GM12801 (cell line): Measurements from ENCODE around the gene ZBTB16.

Experiments
- TF ChIP-seq, protein P1 (sequence below): IDR thresholded peaks from one replicate; pipeline ENCODE4 v1.5.1; 2011; ENCODE audit warnings: control low read depth; ENCODE audit not compliant: insufficient read length; ENCODE audit errors: extremely low read depth

ZBTB16 gene

DNA sequence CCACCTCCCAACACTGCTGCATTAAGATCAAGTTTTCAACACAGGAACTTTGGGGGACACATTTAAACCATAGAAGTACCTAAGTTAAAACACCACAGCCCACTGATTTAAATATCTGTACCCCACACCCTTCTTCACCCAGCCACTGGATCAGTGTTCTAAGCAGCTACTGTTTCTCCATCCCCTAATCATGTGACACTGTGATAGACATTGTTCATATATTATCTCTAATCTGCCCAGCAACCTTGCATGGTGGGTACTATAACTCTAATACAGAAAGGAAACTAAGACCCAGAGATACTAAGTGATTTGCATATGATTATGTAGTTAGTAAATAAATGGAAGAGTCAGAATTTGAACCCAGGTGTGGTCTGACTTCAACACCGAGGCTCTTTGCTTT, 166.2 kb downstream of the ZBTB16 start:
- TF ChIP-seq, protein P1, sequence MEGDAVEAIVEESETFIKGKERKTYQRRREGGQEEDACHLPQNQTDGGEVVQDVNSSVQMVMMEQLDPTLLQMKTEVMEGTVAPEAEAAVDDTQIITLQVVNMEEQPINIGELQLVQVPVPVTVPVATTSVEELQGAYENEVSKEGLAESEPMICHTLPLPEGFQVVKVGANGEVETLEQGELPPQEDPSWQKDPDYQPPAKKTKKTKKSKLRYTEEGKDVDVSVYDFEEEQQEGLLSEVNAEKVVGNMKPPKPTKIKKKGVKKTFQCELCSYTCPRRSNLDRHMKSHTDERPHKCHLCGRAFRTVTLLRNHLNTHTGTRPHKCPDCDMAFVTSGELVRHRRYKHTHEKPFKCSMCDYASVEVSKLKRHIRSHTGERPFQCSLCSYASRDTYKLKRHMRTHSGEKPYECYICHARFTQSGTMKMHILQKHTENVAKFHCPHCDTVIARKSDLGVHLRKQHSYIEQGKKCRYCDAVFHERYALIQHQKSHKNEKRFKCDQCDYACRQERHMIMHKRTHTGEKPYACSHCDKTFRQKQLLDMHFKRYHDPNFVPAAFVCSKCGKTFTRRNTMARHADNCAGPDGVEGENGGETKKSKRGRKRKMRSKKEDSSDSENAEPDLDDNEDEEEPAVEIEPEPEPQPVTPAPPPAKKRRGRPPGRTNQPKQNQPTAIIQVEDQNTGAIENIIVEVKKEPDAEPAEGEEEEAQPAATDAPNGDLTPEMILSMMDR: no peak

DNA sequence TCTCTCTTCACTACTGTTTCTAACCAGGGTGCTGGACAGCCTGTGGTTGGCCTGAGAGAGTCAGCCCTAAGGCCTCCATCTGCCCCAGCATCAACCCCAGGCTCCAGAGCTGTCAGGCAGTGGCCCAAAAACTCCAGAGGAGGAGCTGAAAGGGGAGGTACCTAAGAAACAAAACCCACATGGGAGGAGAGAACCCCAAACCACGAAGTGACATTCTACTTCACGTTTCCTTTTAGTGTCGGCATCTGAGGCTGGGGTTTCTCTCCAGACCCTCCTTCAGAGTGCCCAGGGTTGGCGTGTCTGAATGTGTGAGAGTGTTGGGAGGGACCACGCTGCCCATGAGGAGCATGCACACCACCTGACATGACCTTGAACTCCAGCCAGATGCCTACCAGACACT, 166.8 kb downstream of the ZBTB16 start:
- TF ChIP-seq, protein P1: no peak

DNA sequence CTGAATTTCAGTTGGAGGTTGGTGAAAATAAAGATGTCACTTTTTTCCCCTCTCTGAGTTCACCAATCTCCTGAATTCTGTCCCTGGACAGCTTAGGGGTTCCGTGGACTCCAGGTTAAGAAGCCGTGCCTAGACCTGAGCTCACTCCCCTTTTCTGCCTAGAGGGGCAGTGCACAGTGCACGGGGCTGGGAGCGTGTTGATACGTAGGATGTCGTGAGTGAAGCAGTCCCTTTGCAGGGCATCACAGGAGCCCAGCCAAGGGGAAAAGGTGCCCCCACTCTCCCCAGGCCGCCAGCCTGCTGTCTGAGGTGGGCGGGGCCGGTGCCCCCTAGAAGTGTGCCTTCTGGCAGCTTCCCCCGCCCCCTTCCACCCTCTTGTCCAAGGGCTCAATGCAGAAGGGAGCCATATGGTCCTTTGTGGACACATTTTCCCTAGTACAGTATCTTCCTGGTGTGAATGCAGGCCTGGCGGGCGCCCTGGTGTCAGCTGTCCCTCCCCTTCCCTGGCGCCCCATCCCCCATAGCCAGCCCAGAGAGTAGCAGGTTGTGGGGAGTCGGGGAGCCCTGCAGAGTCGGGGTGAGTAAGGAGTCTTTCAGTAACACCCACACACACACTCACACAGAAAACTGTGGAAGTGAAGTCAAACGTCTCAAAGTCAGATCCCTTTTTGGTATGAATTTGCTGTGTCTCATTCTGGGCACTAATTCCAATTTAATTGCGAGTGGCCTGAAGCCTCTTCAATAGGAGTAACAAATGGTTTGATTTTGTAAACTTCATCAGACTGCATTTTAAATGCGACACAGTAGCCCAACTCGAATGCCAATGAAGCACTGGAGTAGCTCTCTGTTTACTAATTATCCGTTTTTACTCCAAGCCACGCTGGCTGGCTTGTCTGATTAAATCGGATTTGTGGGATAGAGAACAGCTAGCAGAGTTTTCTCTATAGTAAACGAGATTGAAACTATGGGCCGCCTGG, 169.2 kb downstream of the ZBTB16 start:
- TF ChIP-seq, protein P1: no peak

DNA sequence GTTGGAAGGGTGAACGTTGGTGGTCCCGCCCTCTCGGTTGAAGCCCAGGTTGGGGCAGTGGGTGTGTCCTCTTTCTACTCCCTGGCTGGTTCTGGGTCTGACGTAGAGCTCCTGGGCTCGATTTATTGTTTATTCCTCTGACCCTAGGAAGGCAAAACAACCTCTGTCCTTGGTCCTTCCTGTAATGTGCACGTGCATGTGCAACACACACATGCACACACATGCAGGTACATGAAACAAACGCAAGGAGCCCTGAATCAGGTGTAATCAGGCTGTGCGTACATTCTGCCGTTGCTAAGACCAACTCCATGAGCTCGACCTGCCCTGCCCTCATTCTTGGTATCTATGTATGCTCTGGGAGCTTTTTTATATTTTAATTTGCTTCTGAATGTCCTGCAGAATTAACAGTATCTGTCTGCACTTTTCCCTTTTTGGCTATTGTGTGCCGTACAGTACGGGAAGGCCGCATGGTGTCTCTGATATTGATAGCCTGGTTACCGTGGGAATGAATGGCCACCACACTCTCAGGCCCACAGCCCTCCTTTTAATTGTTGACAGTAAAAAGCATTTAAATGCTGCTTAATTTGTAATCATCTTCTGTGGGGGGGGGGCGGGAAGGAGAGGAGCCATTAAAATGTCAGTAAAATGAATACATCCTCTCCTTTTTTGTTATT, 170.7 kb downstream of the ZBTB16 start:
- TF ChIP-seq, protein P1: no peak

DNA sequence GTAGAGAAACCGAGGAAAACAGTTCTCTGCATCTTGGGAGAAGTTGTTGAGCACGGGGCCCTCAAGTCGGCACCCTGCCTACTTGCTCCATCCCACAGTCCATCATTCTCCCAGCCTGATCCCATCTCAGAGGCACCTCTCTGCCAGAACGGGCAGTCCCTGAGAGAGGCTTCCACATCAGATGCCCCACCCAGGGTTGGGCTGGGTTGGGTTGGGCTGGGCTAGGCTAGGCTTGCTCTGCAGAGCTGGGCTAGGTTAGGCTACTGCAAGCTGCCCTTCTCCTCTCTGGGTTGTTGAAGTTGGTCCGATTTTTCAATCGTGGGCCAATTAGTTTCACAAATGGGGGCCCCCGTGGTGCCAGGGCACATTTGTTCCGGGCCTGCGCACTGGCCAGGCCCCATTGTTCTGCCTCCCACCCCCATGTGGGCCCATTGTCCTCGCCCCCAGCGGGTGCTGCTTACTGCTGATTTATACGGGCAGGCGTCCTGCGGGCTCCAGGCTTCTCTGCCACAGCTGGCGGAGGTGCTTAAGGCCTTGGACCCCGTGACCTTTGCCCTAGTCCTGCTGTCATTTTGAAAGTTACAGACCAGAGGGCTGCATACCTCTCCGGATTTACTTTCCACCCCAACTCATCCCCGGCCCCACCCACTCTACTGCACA, 173.0 kb downstream of the ZBTB16 start:
- TF ChIP-seq, protein P1: no peak

DNA sequence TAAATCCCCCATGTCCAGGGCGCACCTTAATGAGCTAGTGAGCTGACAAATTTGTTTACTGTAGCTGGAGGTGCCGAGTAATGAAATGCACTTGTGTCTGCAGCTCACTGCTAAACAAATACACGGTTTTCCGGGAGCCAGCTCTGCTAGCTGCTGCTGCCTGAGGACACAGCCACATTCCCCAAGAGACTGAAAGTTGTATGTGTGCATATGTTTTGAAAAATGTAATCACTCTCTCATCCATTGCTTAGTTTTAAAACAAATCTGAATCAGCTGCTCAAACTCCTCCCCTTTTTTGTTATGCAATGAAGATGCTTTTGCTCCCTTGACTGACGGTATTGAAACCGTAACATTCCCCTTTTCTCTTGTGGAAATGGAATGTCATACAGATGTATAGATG, 174.2 kb downstream of the ZBTB16 start:
- TF ChIP-seq, protein P1: no peak

DNA sequence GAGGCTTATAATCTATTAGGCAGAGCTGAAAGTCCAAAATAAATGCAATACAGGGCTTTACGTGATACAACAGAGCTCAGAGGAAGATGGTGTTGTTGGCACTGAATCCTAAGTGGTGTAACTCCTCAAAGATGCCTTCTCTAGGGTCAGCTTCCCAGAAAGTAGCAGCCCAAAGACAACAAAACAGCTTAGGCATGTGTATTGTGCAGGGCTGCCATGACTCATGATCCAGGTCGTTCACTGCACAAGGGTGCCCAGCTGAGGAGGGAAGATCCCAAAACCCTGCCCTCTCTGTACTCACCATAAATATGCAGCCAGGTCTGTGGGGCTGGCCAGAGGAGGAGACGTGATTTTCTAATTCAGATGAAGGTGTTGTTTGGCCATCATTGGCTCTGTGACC, 177.3 kb downstream of the ZBTB16 start:
- TF ChIP-seq, protein P1: no peak
